Measurements from ENCODE around the gene TSPAN2. TPM values are rescaled to one million over a fixed set of nuclear protein-coding genes. Genes with fewer than 3 reads are reported as not detected.

TSPAN2 gene
- polyA plus RNA-seq, 1 of the 3 experiments (the other 2 are of a cell fraction), result 0.23 TPM

GRCh38 chr1:115118086-115118485 lies 28.8 kb upstream of the TSPAN2 start:
- no peaks in the 10 kb centered on the region for H3K9me2 ChIP-seq
- H3K4me1 ChIP-seq (ENCODE audit: control insufficient read depth in 1 of 2, insufficient read depth in 2 of 2, low read depth in 1 of 2, low read length in 1 of 2), result peaks cover 7 to 8% of the 10 kb centered on the region in 2 experiments; a peak in 1 of 4 replicates
- no peaks in the 10 kb centered on the region for H4K20me1 ChIP-seq (ENCODE audit: insufficient read depth)
- no peaks in the 10 kb centered on the region for H3K79me2 ChIP-seq (ENCODE audit: insufficient read depth)
- no peak overlapping the region for H2AFZ ChIP-seq (ENCODE audit: low read depth)
- no peaks in the 10 kb centered on the region for H3F3A ChIP-seq (replicated peaks; ENCODE audit: insufficient read depth)
- no peaks in the 10 kb centered on the region for H3K27me3 ChIP-seq (ENCODE audit: insufficient read depth)
- H3K9me3 ChIP-seq, result peaks cover 6% of the 10 kb centered on the region; the same call in 1 of the 2 replicates
- CTCF ChIA-PET, result interaction anchor here (0.5 to 1.4 kb wide), 2 partner anchors 148 to 348 kb away, joined by 3 to 4 read pairs; no protein-coding TSS in a partner anchor
- POLR2A ChIA-PET, result no interaction called here
- no peak overlapping the region for H3K9ac ChIP-seq
- H3K36me3 ChIP-seq (replicated peaks in 1 of 2; ENCODE audit: control insufficient read depth in 1 of 2, insufficient read depth in 2 of 2, low read length in 1 of 2), result no peaks in the 10 kb centered on the region
- no peak for DNase-seq
- no peak overlapping the region for H3K27ac ChIP-seq (ENCODE audit: low read depth in 2 of 2, low read length in 1 of 2)
- H3K4me2 ChIP-seq, result no peak overlapping the region
- no peak overlapping the region for H3K4me3 ChIP-seq (ENCODE audit: low read depth in 2 of 2, low read length in 1 of 2)
- TF ChIP-seq SMC3 (IDR thresholded peaks at IDR 0.05; ENCODE audit: low read depth, low read length) (no peak), TCF12 (IDR thresholded peaks at IDR 0.05) (no peak), SIN3A (IDR thresholded peaks at IDR 0.05; ENCODE audit: borderline replicate concordance, low read depth, low read length) (no peak), EP300 (IDR thresholded peaks at IDR 0.05; ENCODE audit: borderline replicate concordance in 1 of 2, low read depth in 1 of 2, low read length in 1 of 2) (no peak), MXI1 (IDR thresholded peaks at IDR 0.05; ENCODE audit: low read depth, low read length) (no peak)

- Histone ChIP-seq H2AFZ (ENCODE audit: low read depth) (no peak overlapping the region), H3K79me2 (ENCODE audit: insufficient read depth) (no peaks in the 10 kb centered on the region), H3K4me2 (no peak overlapping the region), H3K9me2 (no peaks in the 10 kb centered on the region), H3K4me1 (ENCODE audit: control insufficient read depth in 1 of 2, insufficient read depth in 2 of 2, low read depth in 1 of 2, low read length in 1 of 2) (peaks cover 7 to 8% of the 10 kb centered on the region in 2 experiments; a peak in 1 of 4 replicates), H3K36me3 (replicated peaks in 1 of 2; ENCODE audit: control insufficient read depth in 1 of 2, insufficient read depth in 2 of 2, low read length in 1 of 2) (no peaks in the 10 kb centered on the region), H3K9me3 (peaks cover 6% of the 10 kb centered on the region; the same call in 1 of the 2 replicates), H3K27ac (ENCODE audit: low read depth in 2 of 2, low read length in 1 of 2) (no peak overlapping the region), H3K9ac (no peak overlapping the region), H3K27me3 (ENCODE audit: insufficient read depth) (no peaks in the 10 kb centered on the region), H3K4me3 (ENCODE audit: low read depth in 2 of 2, low read length in 1 of 2) (no peak overlapping the region), H3F3A (replicated peaks; ENCODE audit: insufficient read depth) (no peaks in the 10 kb centered on the region), H4K20me1 (ENCODE audit: insufficient read depth) (no peaks in the 10 kb centered on the region)
- no peak for DNase-seq
- ChIA-PET POLR2A (no interaction called here), CTCF (interaction anchor here (0.5 to 1.4 kb wide), 2 partner anchors 147 to 349 kb away, joined by 3 to 4 read pairs; no protein-coding TSS in a partner anchor)
- WGBS (ENCODE audit: low lambda C conversion rate), result 94% methylated on average over 1 of the region's 1 CpG
- TF ChIP-seq POLR2AphosphoS5 (IDR thresholded peaks at IDR 0.05; ENCODE audit: low read depth, low read length), result no peak
- no peak for TF ChIP-seq FOXM1 (IDR thresholded peaks at IDR 0.05; ENCODE audit: low read depth)
- no peak for TF ChIP-seq RCOR1 (IDR thresholded peaks at IDR 0.05; ENCODE audit: low read length)
- no peak for TF ChIP-seq PBX3 (IDR thresholded peaks at IDR 0.05)
- no peak for TF ChIP-seq IRF3 (IDR thresholded peaks at IDR 0.05; ENCODE audit: low read depth, low read length)
- no peak for TF ChIP-seq MAX (IDR thresholded peaks at IDR 0.05; ENCODE audit: low read depth)
- no peak for TF ChIP-seq NRF1 (IDR thresholded peaks at IDR 0.05; ENCODE audit: low read depth, low read length)
- TF ChIP-seq JUND (IDR thresholded peaks at IDR 0.05), result no peak
- no peak for TF ChIP-seq MXI1 (IDR thresholded peaks at IDR 0.05; ENCODE audit: low read depth, low read length)
- TF ChIP-seq GATA2 (CRISPR knock-in tag; IDR thresholded peaks at IDR 0.05), result no peak
- TF ChIP-seq USF2 (IDR thresholded peaks at IDR 0.05; ENCODE audit: borderline replicate concordance, low read depth, low read length), result no peak
- no peak for TF ChIP-seq FOXJ3 (CRISPR knock-in tag; IDR thresholded peaks at IDR 0.05)
- no peak for TF ChIP-seq REST (IDR thresholded peaks at IDR 0.05; ENCODE audit: low read depth, low read length)
- TF ChIP-seq TAF1 (IDR thresholded peaks at IDR 0.05; ENCODE audit: borderline replicate concordance, low read depth, low read length), result no peak
- no peak for TF ChIP-seq RAD21 (IDR thresholded peaks at IDR 0.05; ENCODE audit: low read length)
- no peak for TF ChIP-seq GABPA (IDR thresholded peaks at IDR 0.05; ENCODE audit: low read depth)
- no peak for TF ChIP-seq SIN3A (IDR thresholded peaks at IDR 0.05; ENCODE audit: borderline replicate concordance, low read depth, low read length)
Measured at GRCh38 chr1:115117298-115117697, 28.0 kb upstream of the TSPAN2 start.
